Ascending aorta (tissue), 2 donors: ENCODE measurements around the gene ARL16. TPM values are rescaled to one million over a fixed set of nuclear protein-coding genes. Genes with fewer than 3 reads are reported as not detected.

Experiments
- DNase-seq, 2 donors: peaks; one replicate each; pipeline ENCODE4 v3.0.0-alpha.2; 2019; ENCODE audit warnings: low spot score in 2 of 2
- H3K27ac ChIP-seq, 2 donors: fragments of 200-600 bp; sonication (generic); one replicate each; pipeline ENCODE4 v1.5.1; 2016 to 2017; ENCODE audit warnings: mild to moderate bottlenecking in 1 of 2
- H3K27me3 ChIP-seq: fragments of 200-600 bp; sonication (generic); one replicate; pipeline ENCODE4 v1.5.1; 2017
- H3K36me3 ChIP-seq, 2 donors: fragments of 200-600 bp; sonication (generic); one replicate each; pipeline ENCODE4 v1.5.1; 2016
- H3K4me1 ChIP-seq, 2 donors: fragments of 200-600 bp; sonication (generic); one replicate each; pipeline ENCODE4 v1.5.1; 2016 to 2017; ENCODE audit warnings: mild to moderate bottlenecking in 1 of 2
- H3K4me3 ChIP-seq, 2 donors: fragments of 200-600 bp; sonication (generic); one replicate each; pipeline ENCODE4 v1.5.1; 2016 to 2017; ENCODE audit warnings: mild to moderate bottlenecking in 1 of 2
- H3K9me3 ChIP-seq, 2 donors: fragments of 200-600 bp; sonication (generic); one replicate each; pipeline ENCODE4 v1.5.1; 2016
- intact Hi-C: fragments of 100-400 bp; cut with DNase I; formaldehyde crosslinking; loops from one replicate; pipeline ENCODE4 v1.15.1; 2023
- total RNA-seq: library from RNA; depleted of rRNA; stranded (reverse); fragments of >200 nt; gene quantifications from one replicate; pipeline ENCODE4 v1.1.0, GENCODE V29; 2016
- TF ChIP-seq, protein P1 (sequence below), 3 experiments: fragments of 200-600 bp in 2 of 3; fragments of 450-650 bp in 1 of 3; sonication (generic) in 2 of 3; IDR thresholded peaks; one replicate each; pipeline ENCODE4 v1.5.1; 2016 to 2019; ENCODE audit warnings: antibody characterized with exemption in 3 of 3, mild to moderate bottlenecking in 1 of 3, moderate library complexity in 1 of 3

The ARL16 gene
- total RNA-seq, 1 donor from 2014 or later: 21.0 TPM

DNA sequence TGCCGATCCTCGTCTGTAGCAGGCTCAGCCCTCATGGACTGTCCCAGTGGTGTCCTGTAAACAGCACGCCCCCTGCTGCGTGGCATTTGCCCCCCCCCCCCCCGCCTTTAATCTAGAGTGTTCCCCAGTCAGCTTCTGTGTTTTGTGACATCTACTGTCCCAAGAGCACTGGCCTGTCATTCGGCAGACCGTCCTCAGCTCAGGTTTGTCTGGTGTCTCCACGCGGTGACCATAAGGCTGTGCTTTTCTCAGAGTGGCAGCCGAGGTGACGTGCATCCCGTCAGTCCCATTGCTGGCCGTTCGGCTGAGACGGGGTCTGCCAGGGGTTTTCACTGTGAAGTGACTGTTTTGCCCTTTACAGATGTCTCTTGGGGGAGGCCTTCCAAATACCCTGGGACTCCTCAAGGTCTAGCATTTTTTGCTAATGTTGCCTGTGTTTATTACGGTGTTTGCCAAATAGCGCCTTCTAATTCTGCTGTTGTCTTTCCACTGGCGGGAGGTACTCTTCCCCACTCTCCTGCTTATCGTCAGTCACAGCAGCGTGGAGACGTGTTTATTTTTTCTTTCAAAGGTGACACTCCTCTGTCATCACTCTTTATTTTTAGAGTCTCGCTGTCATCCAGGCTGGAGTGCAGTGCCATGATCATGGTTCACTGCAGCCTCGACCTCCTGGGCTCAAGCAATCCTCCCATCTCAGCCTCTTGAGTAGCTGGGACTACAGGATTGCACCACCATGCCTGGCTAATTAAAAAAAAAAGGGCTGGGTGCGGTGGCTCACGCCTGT is 13.9 kb upstream of the ARL16 start:
- TF ChIP-seq, protein P1, sequence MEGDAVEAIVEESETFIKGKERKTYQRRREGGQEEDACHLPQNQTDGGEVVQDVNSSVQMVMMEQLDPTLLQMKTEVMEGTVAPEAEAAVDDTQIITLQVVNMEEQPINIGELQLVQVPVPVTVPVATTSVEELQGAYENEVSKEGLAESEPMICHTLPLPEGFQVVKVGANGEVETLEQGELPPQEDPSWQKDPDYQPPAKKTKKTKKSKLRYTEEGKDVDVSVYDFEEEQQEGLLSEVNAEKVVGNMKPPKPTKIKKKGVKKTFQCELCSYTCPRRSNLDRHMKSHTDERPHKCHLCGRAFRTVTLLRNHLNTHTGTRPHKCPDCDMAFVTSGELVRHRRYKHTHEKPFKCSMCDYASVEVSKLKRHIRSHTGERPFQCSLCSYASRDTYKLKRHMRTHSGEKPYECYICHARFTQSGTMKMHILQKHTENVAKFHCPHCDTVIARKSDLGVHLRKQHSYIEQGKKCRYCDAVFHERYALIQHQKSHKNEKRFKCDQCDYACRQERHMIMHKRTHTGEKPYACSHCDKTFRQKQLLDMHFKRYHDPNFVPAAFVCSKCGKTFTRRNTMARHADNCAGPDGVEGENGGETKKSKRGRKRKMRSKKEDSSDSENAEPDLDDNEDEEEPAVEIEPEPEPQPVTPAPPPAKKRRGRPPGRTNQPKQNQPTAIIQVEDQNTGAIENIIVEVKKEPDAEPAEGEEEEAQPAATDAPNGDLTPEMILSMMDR (IDR thresholded peaks at IDR 0.05): no peak
- Histone ChIP-seq H3K4me3 (no peak overlapping the region), H3K36me3 (peaks cover 78 to 89% of the 10 kb centered on the region in 2 donors), H3K27me3 (no peaks in the 10 kb centered on the region), H3K4me1 (peaks cover 8 to 9% of the 10 kb centered on the region in 2 donors), H3K9me3 (no peaks in the 10 kb centered on the region), H3K27ac (no peak overlapping the region)
- DNase-seq: no peak
- intact Hi-C loops: no loop called here

- TF ChIP-seq, protein P1 (IDR thresholded peaks at IDR 0.05): no peak
- Histone ChIP-seq H3K4me3 (no peak overlapping the region), H3K4me1 (no peaks in the 10 kb centered on the region), H3K9me3 (no peaks in the 10 kb centered on the region), H3K27me3 (no peaks in the 10 kb centered on the region), H3K27ac (no peak overlapping the region), H3K36me3 (peaks cover 84 to 96% of the 10 kb centered on the region in 2 donors)
- DNase-seq: no peak
- intact Hi-C loops: no loop called here
These were observed 12.8 kb upstream of the ARL16 start for GRCh38 chr17:81696218-81696941.

DNA sequence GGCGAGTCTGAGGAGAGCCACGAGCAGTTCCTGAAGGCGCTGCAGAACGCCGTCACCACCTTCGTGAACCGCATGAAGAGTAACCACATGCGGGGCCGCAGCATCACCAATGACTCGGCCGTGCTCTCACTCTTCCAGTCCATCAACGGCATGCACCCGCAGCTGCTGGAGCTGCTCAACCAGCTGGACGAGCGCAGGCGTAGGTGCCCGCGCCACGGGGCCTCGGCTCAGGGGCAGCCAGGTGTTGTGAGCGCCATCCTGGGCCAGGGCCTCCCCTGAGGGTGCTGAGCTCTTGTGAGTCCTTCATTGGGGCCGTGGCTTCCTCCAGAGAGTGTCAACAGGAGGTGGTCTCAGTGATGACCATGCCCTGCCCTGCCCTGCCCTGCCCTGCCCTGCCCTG is 12.2 kb upstream of the ARL16 start:
- no peaks in the 10 kb centered on the region for H3K4me1 ChIP-seq
- peaks cover 84 to 96% of the 10 kb centered on the region in 2 donors for H3K36me3 ChIP-seq
- TF ChIP-seq, protein P1 (IDR thresholded peaks at IDR 0.05): no peak

DNA sequence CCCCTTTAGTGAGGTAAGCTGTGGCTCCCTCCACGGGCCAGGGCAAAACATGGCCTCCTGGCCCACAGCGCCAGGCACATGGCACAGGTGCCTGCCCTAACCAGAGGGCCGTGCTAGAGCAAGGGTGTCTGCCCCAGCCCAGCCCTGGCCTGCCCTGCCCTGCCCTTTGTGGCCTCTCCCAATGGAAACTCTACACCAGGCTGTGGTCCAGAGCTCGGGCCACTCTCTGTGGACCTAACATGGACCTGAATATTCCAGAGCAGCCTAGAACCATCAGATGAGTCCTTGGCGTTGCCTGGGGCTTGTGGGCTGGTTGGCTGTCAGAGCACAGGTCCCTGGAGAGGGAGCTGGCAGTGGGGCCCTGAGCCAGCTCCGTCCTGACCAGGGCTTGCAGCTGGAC is 11.6 kb upstream of the ARL16 start:
- DNase-seq: no peak

More for the DNA sequence above, 12.2 kb upstream of the ARL16 start:
- Histone ChIP-seq H3K9me3 (no peaks in the 10 kb centered on the region), H3K27me3 (no peaks in the 10 kb centered on the region), H3K27ac (no peak overlapping the region), H3K4me3 (no peak overlapping the region)
- DNase-seq: no peak
- intact Hi-C loops: no loop called here

DNA sequence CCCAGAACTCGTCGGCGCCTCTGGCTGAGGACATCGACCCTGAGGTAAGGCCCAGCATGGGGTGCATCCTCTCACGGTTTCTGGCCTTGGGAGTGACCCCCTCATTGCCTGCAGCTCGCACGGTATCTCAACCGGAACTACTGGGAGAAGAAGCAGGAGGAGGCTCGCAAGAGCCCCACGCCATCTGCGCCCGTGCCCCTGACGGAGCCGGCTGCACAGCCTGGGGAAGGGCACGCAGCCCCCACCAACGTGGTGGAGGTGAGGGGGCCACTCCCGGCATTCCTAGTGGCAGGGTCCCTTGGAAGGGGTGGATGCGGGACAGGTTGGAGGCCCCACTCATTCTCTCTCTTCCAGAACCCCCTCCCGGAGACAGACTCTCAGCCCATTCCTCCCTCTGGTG is 11.2 kb upstream of the ARL16 start:
- H3K27me3 ChIP-seq: no peaks in the 10 kb centered on the region
- no peaks in the 10 kb centered on the region for H3K9me3 ChIP-seq
- H3K36me3 ChIP-seq: peaks cover 88 to 99% of the 10 kb centered on the region in 2 donors
- H3K27ac ChIP-seq: no peak overlapping the region
- no peaks in the 10 kb centered on the region for H3K4me1 ChIP-seq
- DNase-seq: no peak
- no peak overlapping the region for H3K4me3 ChIP-seq
- intact Hi-C loops: no loop called here
- TF ChIP-seq, protein P1 (IDR thresholded peaks at IDR 0.05): no peak

More for the DNA sequence above, 11.6 kb upstream of the ARL16 start:
- Histone ChIP-seq H3K9me3 (no peaks in the 10 kb centered on the region), H3K4me3 (no peak overlapping the region), H3K27ac (no peak overlapping the region), H3K27me3 (no peaks in the 10 kb centered on the region), H3K4me1 (no peaks in the 10 kb centered on the region), H3K36me3 (peaks cover 84 to 97% of the 10 kb centered on the region in 2 donors)
- TF ChIP-seq, protein P1 (IDR thresholded peaks at IDR 0.05): no peak
- intact Hi-C loops: no loop called here
